ENCODE data around the gene UCP3.

GRCh38 chr11:73963861-73964260 lies 45.0 kb downstream of the UCP3 start:
- TF ChIP-seq, protein P1, sequence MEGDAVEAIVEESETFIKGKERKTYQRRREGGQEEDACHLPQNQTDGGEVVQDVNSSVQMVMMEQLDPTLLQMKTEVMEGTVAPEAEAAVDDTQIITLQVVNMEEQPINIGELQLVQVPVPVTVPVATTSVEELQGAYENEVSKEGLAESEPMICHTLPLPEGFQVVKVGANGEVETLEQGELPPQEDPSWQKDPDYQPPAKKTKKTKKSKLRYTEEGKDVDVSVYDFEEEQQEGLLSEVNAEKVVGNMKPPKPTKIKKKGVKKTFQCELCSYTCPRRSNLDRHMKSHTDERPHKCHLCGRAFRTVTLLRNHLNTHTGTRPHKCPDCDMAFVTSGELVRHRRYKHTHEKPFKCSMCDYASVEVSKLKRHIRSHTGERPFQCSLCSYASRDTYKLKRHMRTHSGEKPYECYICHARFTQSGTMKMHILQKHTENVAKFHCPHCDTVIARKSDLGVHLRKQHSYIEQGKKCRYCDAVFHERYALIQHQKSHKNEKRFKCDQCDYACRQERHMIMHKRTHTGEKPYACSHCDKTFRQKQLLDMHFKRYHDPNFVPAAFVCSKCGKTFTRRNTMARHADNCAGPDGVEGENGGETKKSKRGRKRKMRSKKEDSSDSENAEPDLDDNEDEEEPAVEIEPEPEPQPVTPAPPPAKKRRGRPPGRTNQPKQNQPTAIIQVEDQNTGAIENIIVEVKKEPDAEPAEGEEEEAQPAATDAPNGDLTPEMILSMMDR (IDR thresholded peaks at IDR 0.05; ENCODE audit: low read depth, low read length, missing input control) = no peak
- TF ChIP-seq EGR1 (IDR thresholded peaks at IDR 0.05; ENCODE audit: low read depth in 2 of 2) (no peak), RXRA (IDR thresholded peaks at IDR 0.05) (no peak), RAD21 (IDR thresholded peaks at IDR 0.05) (no peak), MAX (IDR thresholded peaks at IDR 0.05) (no peak), SP1 (IDR thresholded peaks at IDR 0.05) (no peak)
